Body of pancreas (tissue), 4 donors: Measurements from ENCODE around the gene MIA3.

Experiments used
- CTCF ChIP-seq, 7 experiments: fragments of 450-650 bp in 4 of 7; fragments of 200-600 bp in 3 of 7; sonication (generic) in 3 of 7; IDR thresholded peaks; one replicate each; pipeline ENCODE4 v1.5.1; 2016 to 2019; ENCODE audit warnings: antibody characterized with exemption in 7 of 7
- POLR2A ChIP-seq, 3 donors: fragments of 450-650 bp; IDR thresholded peaks; one replicate each; pipeline ENCODE4 v1.6.1; 2016; ENCODE audit warnings: antibody characterized with exemption in 3 of 3, mild to moderate bottlenecking in 2 of 3

DNA sequence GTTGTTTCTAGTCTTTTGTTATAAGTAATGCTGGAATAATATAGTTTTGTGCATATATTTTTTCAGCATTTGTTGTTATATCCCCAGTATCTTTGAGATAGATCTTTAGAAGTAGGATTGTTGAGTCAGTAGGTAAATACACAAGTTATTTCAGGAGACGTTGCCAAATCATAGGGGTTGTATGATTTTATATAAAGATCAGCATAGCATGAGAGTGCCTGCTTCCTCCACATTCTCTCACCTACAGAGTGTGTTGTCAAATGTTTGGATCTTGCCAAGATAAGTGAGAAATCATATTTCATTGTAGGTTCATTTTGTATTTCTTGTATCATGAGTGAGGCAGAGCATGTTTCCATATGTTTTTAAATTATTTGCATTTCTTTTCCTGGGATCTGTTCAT, 24.6 kb downstream of the MIA3 start:
- TF ChIP-seq CTCF (IDR thresholded peaks at IDR 0.05) (no peak), POLR2A (IDR thresholded peaks at IDR 0.05) (no peak)
